T-cell (primary cell): ENCODE data around the gene CXXC5. TPM values are rescaled to one million over a fixed set of nuclear protein-coding genes. Genes with fewer than 3 reads are reported as not detected.

Source experiments
- ATAC-seq, 4 experiments: fragments of 200-7000 bp in 3 of 4; fragments of 150-1000 bp in 1 of 4; cut with Tn5 transposase; replicated peaks in 1 of 4; 1 replicate in 3 of 4; 2 replicates in 1 of 4; pipeline ENCODE4 v1.10.0; 2021; ENCODE audit warnings: moderate library complexity in 3 of 4, mild to moderate bottlenecking in 2 of 4, moderate number of reproducible peaks in 1 of 4
- CTCF ChIA-PET, 2 donors: fragments of 300-600 bp; sonication (Branson Sonifier 250); formaldehyde crosslinking; loops; one replicate each; lab custom pipeline; 2022; ENCODE audit warnings: antibody characterized with exemption in 2 of 2; lab: Charles Lee
- POLR2A ChIA-PET, 2 donors: fragments of 300-600 bp; sonication (Branson Sonifier 250); formaldehyde crosslinking; loops; one replicate each; lab custom pipeline; 2022; ENCODE audit warnings: antibody characterized with exemption in 2 of 2; lab: Charles Lee
- DNase-seq, 35 experiments: peaks; one replicate each; pipeline versions ENCODE4 v3.0.0 to v3.0.0-alpha.2; 2013 to 2023
- H3K27ac ChIP-seq: one replicate; pipeline ENCODE4 v1.5.1; 2013; ENCODE audit warnings: low read length
- H3K27me3 ChIP-seq, 2 experiments: replicated peaks in 1 of 2; 1 replicate in 1 of 2; 2 replicates in 1 of 2; pipeline versions ENCODE4 v1.6.1 to v1.7.0; 2013; ENCODE audit warnings: low read length in 1 of 2, mixed read lengths in 1 of 2; ENCODE audit not compliant: control insufficient read depth in 2 of 2, insufficient read depth in 2 of 2; ENCODE audit errors: extremely low read depth in 1 of 2
- H3K36me3 ChIP-seq, 2 donors: 1 replicate in 1 of 2; 2 replicates in 1 of 2; pipeline versions ENCODE4 v1.6.1 to v1.7.0; 2013; ENCODE audit warnings: low read length in 1 of 2; ENCODE audit not compliant: control insufficient read depth in 2 of 2, insufficient read depth in 1 of 2; ENCODE audit errors: extremely low read depth in 1 of 2
- H3K4me1 ChIP-seq, 2 experiments: 1 replicate in 1 of 2; 2 replicates in 1 of 2; pipeline versions ENCODE4 v1.6.1 to v1.7.0; 2013; ENCODE audit warnings: low read length in 2 of 2, mixed read lengths in 1 of 2; ENCODE audit not compliant: insufficient read depth in 2 of 2, control insufficient read depth in 1 of 2; ENCODE audit errors: extremely low read depth in 1 of 2
- H3K4me3 ChIP-seq, 2 donors: 1 replicate in 1 of 2; 2 replicates in 1 of 2; pipeline versions ENCODE4 v1.5.1 to v1.7.0; 2013; ENCODE audit warnings: mild to moderate bottlenecking in 2 of 2, low read length in 1 of 2, moderate library complexity in 1 of 2; ENCODE audit not compliant: control insufficient read depth in 1 of 2; ENCODE audit errors: extremely low read depth in 1 of 2
- H3K9me3 ChIP-seq: 2 replicates; pipeline ENCODE4 v1.7.0; 2013
- H3K27ac Mint-ChIP-seq, 2 donors: one replicate each; pipeline ENCODE4 v1.8.0; 2020 to 2021; ENCODE audit warnings: mild to moderate bottlenecking in 2 of 2, mixed read lengths in 2 of 2
- H3K27me3 Mint-ChIP-seq, 2 donors: one replicate each; pipeline ENCODE4 v1.8.0; 2021 to 2022; ENCODE audit warnings: mixed read lengths in 2 of 2
- H3K36me3 Mint-ChIP-seq: one replicate; pipeline ENCODE4 v1.8.0; 2021; ENCODE audit warnings: mixed read lengths
- H3K4me1 Mint-ChIP-seq, 3 donors: one replicate each; pipeline ENCODE4 v1.8.0; 2020 to 2022; ENCODE audit warnings: mixed read lengths in 3 of 3, mild to moderate bottlenecking in 1 of 3
- H3K4me3 Mint-ChIP-seq, 3 donors: one replicate each; pipeline ENCODE4 v1.8.0; 2020 to 2022; ENCODE audit warnings: mild to moderate bottlenecking in 3 of 3, mixed read lengths in 3 of 3, moderate library complexity in 3 of 3
- H3K9me3 Mint-ChIP-seq, 3 donors: one replicate each; pipeline ENCODE4 v1.8.0; 2020 to 2022; ENCODE audit warnings: mixed read lengths in 3 of 3
- WGBS: methylation state at CpG from one replicate; pipeline ENCODE4 v1.1.5; 2013; ENCODE audit warnings: missing lambda C conversion rate; ENCODE audit not compliant: insufficient coverage; 5-methylcytosine and 5-hydroxymethylcytosine counted together
- total RNA-seq, 35 experiments: library from RNA in 6 of 35; stranded (reverse) in 6 of 35; fragments of 120-200 nt in 1 of 35; gene quantifications; one replicate each; pipeline versions ENCODE4 v1.2.1 to v1.2.4 and lab custom pipeline; 2013 to 2026

CXXC5 gene
- total RNA-seq, 5 donors from 2014 or later (not counting 1 experiment from before 2014, with no cell fraction given) = 5.1 to 7.6 (median 6.2) TPM

DNA sequence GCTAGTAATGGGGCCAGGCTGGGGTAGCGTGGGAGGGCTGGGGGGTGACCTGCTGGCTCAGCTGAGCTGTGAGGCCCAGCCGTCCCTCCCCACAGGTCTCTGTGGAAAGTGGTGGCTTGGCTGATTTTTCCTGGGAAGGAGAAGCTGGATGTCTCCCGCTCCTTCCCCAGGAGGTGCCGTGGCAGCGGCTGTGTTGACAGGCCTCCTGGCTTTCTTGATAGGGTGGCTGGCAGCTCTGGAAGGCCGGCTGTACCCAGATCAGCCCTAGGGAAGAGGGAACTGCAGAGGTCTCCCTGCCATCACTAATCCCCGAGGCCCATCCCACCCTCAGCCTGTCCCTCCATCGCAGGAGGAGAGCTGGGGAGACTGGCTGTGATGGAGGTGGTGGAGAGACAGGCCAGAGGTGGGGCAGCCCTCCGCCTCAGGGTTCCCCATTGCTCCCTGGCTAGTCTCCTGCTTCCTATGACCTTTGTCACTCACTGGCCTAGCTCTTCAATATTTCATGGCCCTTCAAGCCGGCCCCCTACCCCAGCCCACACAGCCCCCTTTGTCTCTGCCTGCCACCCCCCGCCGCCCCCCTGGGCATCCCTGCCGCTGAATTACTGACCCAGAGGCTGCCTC lies 6.8 kb downstream of the CXXC5 start:
- H3K9me3 ChIP-seq = no peaks in the 10 kb centered on the region
- ATAC-seq = no peak
- H3K4me3 ChIP-seq = no peak overlapping the region
- no peak overlapping the region for H3K4me3 Mint-ChIP-seq
- H3K27ac ChIP-seq = no peak overlapping the region
- ChIA-PET POLR2A (no interaction called here), CTCF (no interaction called here)
- peaks cover 0 to 57% of the 10 kb centered on the region in 2 experiments for H3K27me3 ChIP-seq
- H3K36me3 ChIP-seq = no peaks in the 10 kb centered on the region
- DNase-seq = no peak
- H3K9me3 Mint-ChIP-seq = no peaks in the 10 kb centered on the region
- H3K27me3 Mint-ChIP-seq = peaks cover 26 to 39% of the 10 kb centered on the region in 2 donors
- WGBS = 86% methylated on average over 7 of the region's 13 CpGs
- peaks cover 37 to 52% (median 42%) of the 10 kb centered on the region in 3 donors for H3K4me1 Mint-ChIP-seq
- H3K4me1 ChIP-seq = peaks cover 18 to 68% of the 10 kb centered on the region in 2 experiments
- no peaks in the 10 kb centered on the region for H3K36me3 Mint-ChIP-seq
- no peak overlapping the region for H3K27ac Mint-ChIP-seq

DNA sequence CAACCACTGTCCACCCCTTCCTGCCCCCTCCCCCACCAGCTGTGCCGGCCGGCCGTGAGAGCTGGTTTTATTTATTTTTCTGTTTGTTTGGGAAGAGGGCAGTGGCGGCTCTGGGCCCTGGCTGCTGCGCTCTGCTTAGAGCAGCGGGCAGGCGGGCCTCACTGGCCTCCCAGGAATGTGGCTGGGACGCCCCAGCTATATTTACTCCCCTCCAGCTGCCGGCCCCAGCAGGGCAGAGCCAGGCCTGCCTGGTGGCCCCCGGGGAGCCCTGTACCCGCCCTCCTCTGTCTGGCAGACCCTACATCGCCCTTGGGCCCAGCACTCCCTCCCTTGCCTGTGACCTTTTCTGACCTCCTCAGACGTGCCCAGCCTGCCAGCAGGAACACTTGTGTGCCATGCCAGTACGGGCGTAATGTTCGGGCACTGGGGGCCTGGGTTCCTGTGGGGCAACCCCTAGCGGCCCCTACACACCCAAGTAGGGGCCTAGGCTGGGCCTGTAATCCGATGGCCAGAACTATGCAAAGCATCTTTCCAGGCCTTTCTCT lies 7.7 kb downstream of the CXXC5 start:
- H3K9me3 ChIP-seq = no peaks in the 10 kb centered on the region
- no peaks in the 10 kb centered on the region for H3K36me3 ChIP-seq
- H3K27ac ChIP-seq = no peak overlapping the region
- Mint-ChIP-seq H3K4me1 (peaks cover 36 to 46% (median 36%) of the 10 kb centered on the region in 3 donors), H3K36me3 (no peaks in the 10 kb centered on the region), H3K4me3 (no peak overlapping the region), H3K9me3 (no peaks in the 10 kb centered on the region), H3K27ac (no peak overlapping the region), H3K27me3 (peaks cover 26 to 32% of the 10 kb centered on the region in 2 donors)
- no peak overlapping the region for H3K4me3 ChIP-seq
- H3K4me1 ChIP-seq = peaks cover 18 to 63% of the 10 kb centered on the region in 2 experiments
- 87% methylated on average over 11 of the region's 18 CpGs for WGBS
- H3K27me3 ChIP-seq = peaks cover 0 to 49% of the 10 kb centered on the region in 2 experiments
- ChIA-PET CTCF (no interaction called here), POLR2A (no interaction called here)
- DNase-seq = no peak
- no peak for ATAC-seq

DNA sequence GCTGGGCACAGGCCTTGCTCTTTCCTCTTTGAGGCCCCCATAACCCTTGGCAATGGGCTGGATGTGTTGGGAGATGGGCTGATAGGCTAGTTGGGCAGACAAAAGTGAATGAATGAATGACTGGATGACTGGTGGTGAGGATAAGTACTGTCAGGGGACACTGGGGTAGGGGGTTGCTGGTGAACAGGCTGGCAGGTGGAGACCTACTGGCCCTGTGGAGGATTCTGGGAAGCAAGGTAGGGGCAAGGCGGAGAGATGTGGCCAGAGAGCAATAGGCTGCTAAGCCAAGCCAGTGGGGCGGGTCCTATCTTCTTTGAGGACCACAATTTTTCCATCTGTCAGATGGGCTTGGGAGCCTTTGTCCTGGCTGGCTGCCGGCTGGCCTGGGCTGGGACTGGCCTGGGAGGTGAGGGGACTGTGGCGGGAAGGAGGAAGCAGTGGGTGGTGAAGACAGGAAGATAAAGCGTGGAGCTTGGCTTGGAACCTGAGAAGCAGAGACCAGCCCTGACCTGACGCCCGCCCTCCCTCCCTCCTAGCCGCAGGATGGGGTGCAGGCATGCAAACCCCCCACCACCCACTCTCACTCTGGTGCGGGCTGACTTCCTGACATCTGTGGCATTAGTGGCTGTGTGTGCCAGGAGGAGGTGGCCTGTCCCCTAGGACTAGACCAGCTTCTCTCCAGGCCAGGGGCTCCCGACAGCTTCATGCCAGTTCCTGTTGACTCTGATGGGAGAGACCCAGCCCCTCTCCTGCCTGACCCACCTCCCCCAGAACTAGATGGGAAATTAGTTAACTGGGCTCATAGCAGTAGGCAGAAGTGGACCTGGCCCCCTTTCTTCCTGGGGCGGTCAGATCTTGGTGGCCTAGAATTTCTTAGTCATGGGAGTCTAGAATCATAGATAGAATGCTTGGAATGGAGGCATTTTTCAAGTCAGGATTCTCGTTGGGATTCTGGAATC lies 9.5 kb downstream of the CXXC5 start:
- H3K27me3 Mint-ChIP-seq = peaks cover 16% of the 10 kb centered on the region in 2 donors
- Histone ChIP-seq H3K27me3 (peaks cover 0 to 32% of the 10 kb centered on the region in 2 experiments), H3K4me3 (no peak overlapping the region), H3K27ac (no peak overlapping the region), H3K36me3 (no peaks in the 10 kb centered on the region), H3K4me1 (peaks cover 14 to 49% of the 10 kb centered on the region in 2 experiments), H3K9me3 (no peaks in the 10 kb centered on the region)
- WGBS = 73% methylated on average over 4 of the region's 12 CpGs
- POLR2A ChIA-PET = no interaction called here
- H3K4me3 Mint-ChIP-seq = no peak overlapping the region
- peak overlapping the region in 1 of 2 donors; percentile 77 for H3K27ac Mint-ChIP-seq
- no peak for DNase-seq
- ATAC-seq = peak in 1 of 4 experiments; percentile 11
- no peaks in the 10 kb centered on the region for H3K9me3 Mint-ChIP-seq
- H3K36me3 Mint-ChIP-seq = no peaks in the 10 kb centered on the region
- CTCF ChIA-PET = interaction anchor here in 1 of 2 donors (0.5 kb wide), 1 partner anchor 172 kb away, joined by 5 read pairs; no protein-coding TSS in a partner anchor
- peaks cover 21 to 37% (median 30%) of the 10 kb centered on the region in 3 donors for H3K4me1 Mint-ChIP-seq

DNA sequence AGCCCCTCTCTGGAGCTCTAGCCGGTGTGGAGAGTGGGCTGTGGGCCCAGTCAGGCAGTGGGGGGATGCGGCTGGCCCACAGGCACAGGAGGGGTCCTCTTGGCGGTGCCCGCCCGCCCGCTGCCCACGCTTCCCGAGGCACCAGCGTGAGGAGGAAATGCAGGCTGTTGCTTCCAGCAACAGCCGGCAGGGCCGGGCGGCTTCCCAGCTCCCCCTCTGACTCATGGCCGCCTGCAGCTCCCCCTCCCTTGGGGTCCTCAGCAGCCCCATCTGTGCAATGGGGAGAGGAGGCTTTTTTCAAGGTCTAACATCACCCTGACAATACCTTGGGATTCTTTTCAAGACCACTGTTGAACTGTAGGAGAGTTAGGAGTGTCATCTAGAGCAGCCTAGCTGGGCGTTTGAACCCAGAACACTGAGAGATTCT lies 10.4 kb downstream of the CXXC5 start:
- H3K9me3 Mint-ChIP-seq = no peaks in the 10 kb centered on the region
- peaks cover 16 to 33% (median 21%) of the 10 kb centered on the region in 3 donors for H3K4me1 Mint-ChIP-seq
- DNase-seq (no peak), ATAC-seq (no peak)
- H3K36me3 ChIP-seq = no peaks in the 10 kb centered on the region
- peaks cover 8 to 10% of the 10 kb centered on the region in 2 donors for H3K27me3 Mint-ChIP-seq
- peaks cover 8 to 42% of the 10 kb centered on the region in 2 experiments for H3K4me1 ChIP-seq
- H3K27me3 ChIP-seq = peaks cover 0 to 24% of the 10 kb centered on the region in 2 experiments
- no peak overlapping the region for H3K4me3 ChIP-seq
- H3K27ac Mint-ChIP-seq = no peak overlapping the region
- POLR2A ChIA-PET = no interaction called here
- 65% methylated on average over 8 of the region's 14 CpGs for WGBS
- H3K36me3 Mint-ChIP-seq = no peaks in the 10 kb centered on the region
- H3K4me3 Mint-ChIP-seq = no peak overlapping the region
- H3K9me3 ChIP-seq = no peaks in the 10 kb centered on the region
- no peak overlapping the region for H3K27ac ChIP-seq
- CTCF ChIA-PET = no interaction called here

DNA sequence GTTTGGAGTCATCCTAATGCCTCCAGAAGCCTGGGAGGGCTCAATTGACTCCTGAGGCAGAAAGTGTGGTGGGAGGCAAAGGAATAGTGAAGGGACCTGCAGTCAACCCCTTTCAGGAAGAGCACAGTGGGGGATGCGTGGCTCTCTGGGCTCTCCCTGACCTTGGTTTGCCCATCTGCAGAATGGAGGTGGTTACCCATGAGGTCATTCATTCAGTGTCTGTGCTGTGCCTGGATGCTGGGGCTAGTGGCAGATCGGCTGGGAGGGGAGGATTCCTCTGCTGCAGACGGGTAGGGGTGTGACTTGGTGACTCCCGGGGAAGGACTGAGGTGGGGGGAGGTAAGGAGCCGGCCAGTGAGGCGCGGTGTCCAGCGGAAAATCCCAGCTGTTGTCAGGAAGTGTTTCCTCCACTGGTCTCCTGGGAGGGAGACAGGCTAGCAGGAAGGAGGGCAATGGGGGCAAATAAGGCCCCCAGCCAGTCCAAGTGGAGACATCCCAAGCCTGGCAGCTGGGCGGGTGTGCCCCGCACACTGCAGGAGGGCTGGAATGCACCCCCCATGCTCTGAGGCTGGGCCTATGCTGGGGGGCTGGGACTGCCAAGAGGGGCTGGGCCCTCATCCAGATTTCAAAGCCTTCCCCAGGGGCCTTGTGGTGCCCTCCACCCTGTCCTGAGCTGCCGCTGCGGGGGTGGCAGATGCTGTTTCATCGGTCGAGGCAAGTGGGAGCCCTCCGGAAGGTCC lies 10.9 kb downstream of the CXXC5 start:
- Mint-ChIP-seq H3K9me3 (no peaks in the 10 kb centered on the region), H3K27me3 (peaks cover 6 to 9% of the 10 kb centered on the region in 2 donors), H3K36me3 (no peaks in the 10 kb centered on the region), H3K4me1 (peaks cover 14 to 30% (median 15%) of the 10 kb centered on the region in 3 donors), H3K4me3 (no peak overlapping the region), H3K27ac (peak overlapping the region in 1 of 2 donors; percentile 48)
- Histone ChIP-seq H3K36me3 (no peaks in the 10 kb centered on the region), H3K9me3 (no peaks in the 10 kb centered on the region), H3K4me3 (no peak overlapping the region), H3K27ac (no peak overlapping the region), H3K27me3 (peaks cover 0 to 18% of the 10 kb centered on the region in 2 experiments), H3K4me1 (peaks cover 6 to 36% of the 10 kb centered on the region in 2 experiments)
- POLR2A ChIA-PET = no interaction called here
- CTCF ChIA-PET = no interaction called here
- 86% methylated on average over 13 of the region's 15 CpGs for WGBS
- ATAC-seq = no peak
- no peak for DNase-seq
